Measurements from ENCODE around the gene CHIA.

CHIA gene

GRCh38 chr1:111251570-111251969 lies 39.1 kb upstream of the CHIA start:
- Mint-ChIP-seq H3K27me3 (ENCODE audit: low read depth) (peaks cover 18% of the 10 kb centered on the region), H3K4me1 (no peaks in the 10 kb centered on the region)

DNA sequence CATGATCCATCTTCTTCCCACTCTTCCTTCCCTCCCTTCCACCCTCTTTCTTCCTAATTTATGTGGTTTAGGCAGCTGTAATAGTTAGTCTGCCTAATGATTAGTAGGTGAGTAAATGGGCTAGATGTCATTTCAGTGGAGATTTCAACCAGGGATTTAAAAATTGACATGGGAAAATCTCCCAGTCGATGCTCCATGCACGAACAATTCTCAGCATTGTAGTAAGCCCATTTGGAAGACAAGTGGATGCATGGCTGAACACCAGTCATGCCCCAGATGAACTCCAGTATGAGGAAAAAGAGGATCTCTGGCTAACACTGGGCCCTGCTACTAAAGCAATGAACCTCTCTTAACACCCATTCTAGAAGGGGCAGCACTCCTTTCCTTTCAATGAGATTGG lies 37.9 kb upstream of the CHIA start:
- H3K4me3 Mint-ChIP-seq: no peak overlapping the region
- H3K27me3 Mint-ChIP-seq (ENCODE audit: low read depth): peaks cover 25% of the 10 kb centered on the region
- TF ChIP-seq, protein P1, sequence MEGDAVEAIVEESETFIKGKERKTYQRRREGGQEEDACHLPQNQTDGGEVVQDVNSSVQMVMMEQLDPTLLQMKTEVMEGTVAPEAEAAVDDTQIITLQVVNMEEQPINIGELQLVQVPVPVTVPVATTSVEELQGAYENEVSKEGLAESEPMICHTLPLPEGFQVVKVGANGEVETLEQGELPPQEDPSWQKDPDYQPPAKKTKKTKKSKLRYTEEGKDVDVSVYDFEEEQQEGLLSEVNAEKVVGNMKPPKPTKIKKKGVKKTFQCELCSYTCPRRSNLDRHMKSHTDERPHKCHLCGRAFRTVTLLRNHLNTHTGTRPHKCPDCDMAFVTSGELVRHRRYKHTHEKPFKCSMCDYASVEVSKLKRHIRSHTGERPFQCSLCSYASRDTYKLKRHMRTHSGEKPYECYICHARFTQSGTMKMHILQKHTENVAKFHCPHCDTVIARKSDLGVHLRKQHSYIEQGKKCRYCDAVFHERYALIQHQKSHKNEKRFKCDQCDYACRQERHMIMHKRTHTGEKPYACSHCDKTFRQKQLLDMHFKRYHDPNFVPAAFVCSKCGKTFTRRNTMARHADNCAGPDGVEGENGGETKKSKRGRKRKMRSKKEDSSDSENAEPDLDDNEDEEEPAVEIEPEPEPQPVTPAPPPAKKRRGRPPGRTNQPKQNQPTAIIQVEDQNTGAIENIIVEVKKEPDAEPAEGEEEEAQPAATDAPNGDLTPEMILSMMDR (IDR thresholded peaks at IDR 0.05; ENCODE audit: unreplicated experiment in 3 of 3): no peak
- H3K36me3 Mint-ChIP-seq (ENCODE audit: low read depth): no peaks in the 10 kb centered on the region
- no peaks in the 10 kb centered on the region for H3K9me3 Mint-ChIP-seq
- no peak overlapping the region for H3K27ac Mint-ChIP-seq
- H3K4me1 Mint-ChIP-seq: no peaks in the 10 kb centered on the region

More at GRCh38 chr1:111251570-111251969, 39.1 kb upstream of the CHIA start:
- TF ChIP-seq, protein P1 (IDR thresholded peaks at IDR 0.05; ENCODE audit: unreplicated experiment in 3 of 3): no peak
- Mint-ChIP-seq H3K36me3 (ENCODE audit: low read depth) (no peaks in the 10 kb centered on the region), H3K4me3 (no peak overlapping the region), H3K27ac (no peak overlapping the region), H3K9me3 (no peaks in the 10 kb centered on the region)

DNA sequence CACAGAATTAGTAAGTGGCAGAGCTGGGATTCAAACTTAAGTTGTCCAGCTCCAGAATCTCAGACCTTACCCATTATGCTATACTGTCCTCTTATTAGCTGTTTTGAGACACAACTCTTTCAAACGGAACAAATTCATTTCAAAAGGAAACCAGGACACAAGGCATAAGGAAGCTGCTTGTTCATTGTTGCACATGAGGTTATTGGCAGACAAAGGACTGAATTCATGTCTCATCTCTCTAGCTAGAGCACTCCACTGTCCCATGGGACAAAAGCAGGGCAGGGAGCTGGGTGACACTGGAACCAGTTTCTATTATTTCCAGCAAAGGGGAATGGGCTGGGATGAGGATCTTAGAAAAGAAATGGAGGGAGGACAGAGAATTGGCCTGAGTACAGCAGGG lies 36.8 kb upstream of the CHIA start:
- Mint-ChIP-seq H3K36me3 (ENCODE audit: low read depth) (no peaks in the 10 kb centered on the region), H3K4me1 (no peaks in the 10 kb centered on the region), H3K27ac (no peak overlapping the region), H3K4me3 (no peak overlapping the region), H3K27me3 (ENCODE audit: low read depth) (peaks cover 19% of the 10 kb centered on the region), H3K9me3 (no peaks in the 10 kb centered on the region)
- TF ChIP-seq, protein P1 (IDR thresholded peaks at IDR 0.05; ENCODE audit: unreplicated experiment in 3 of 3): no peak

DNA sequence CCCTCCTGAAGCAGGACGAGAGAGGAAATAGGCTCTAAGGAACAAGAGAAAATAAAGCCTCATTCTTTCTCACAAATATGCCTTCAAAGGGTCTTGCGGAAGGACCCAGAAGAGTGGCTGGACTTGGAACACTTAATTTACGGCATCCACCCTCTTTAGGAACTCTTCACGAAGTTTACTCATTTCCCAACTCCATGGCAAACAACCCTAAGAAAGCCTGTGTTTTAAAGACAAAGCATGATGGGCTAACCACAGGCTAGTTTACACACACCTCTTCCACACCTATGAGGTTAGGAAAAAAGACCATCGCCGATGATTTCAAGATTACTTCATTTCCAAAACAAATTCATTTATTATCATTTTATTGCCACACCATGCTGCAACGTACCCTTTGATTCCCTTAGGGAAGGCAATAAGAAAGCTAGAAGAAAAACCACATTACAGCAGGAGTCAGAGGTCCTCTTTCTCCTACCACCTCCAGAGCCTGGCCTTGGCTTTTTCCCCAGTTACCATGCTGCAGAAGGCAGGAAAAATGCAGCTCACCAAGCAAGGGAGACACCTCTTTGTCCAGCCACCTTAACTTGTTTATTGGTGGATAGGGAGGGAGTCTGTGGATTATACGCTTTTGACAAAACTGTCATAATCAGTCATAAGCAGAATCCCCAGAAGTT lies 33.5 kb upstream of the CHIA start:
- H3K36me3 Mint-ChIP-seq (ENCODE audit: low read depth): no peaks in the 10 kb centered on the region
- TF ChIP-seq, protein P1 (IDR thresholded peaks at IDR 0.05; ENCODE audit: unreplicated experiment in 3 of 3): no peak
- H3K27ac Mint-ChIP-seq: no peak overlapping the region
- peaks cover 16% of the 10 kb centered on the region for H3K27me3 Mint-ChIP-seq (ENCODE audit: low read depth)
- H3K4me1 Mint-ChIP-seq: no peaks in the 10 kb centered on the region
- no peaks in the 10 kb centered on the region for H3K9me3 Mint-ChIP-seq
- H3K4me3 Mint-ChIP-seq: no peak overlapping the region

DNA sequence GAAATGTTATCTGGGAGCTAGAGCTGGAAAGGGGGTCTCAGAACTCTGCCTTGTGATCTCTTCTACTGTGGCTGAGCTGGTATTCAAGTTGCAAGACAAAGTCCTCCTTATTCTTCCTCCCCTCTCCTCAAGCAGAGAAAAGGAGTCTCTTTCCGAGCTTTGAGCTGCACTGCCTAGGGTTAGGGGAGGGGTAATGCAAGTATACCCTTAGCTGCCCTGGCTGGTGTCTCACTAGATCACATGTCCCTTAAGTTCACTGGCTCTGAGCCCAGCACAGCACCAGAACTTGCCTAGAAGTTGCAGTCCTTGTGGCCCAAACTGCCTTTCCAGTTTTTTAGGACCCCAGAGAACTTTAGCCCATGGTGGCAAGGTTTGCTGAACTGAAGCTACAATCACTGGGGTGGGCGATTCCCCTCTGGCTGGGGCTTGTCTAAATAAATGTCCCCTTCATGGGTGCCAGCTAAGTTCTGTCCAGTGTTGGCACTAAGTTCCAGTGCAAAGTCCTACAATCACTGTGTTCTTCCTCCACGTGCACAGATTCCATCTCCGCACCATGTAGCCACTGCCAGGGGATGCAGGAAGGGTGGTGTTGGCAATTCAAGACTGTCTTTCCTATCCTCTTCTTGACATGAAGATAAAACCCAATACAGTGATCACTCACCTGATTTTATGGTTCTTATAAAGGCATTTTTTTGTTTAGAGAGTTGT lies 22.7 kb upstream of the CHIA start:
- Mint-ChIP-seq H3K27ac (no peak overlapping the region), H3K4me3 (no peak overlapping the region), H3K4me1 (no peaks in the 10 kb centered on the region), H3K36me3 (ENCODE audit: low read depth) (no peaks in the 10 kb centered on the region), H3K9me3 (peaks cover 3% of the 10 kb centered on the region), H3K27me3 (ENCODE audit: low read depth) (no peaks in the 10 kb centered on the region)
- TF ChIP-seq, protein P1 (IDR thresholded peaks at IDR 0.05; ENCODE audit: unreplicated experiment in 3 of 3): no peak

All from nephron (organoid).